Mammary epithelial cell (primary cell): ENCODE data around the gene TSEN54.

Experiments
- EZH2 ChIP-seq: IDR thresholded peaks from 2 replicates; pipeline ENCODE4 v1.6.1; 2012; ENCODE audit warnings: low read length, inconsistent platforms, borderline replicate concordance
- TF ChIP-seq, protein P1 (sequence below), 2 donors: IDR thresholded peaks in 1 of 2; conservative IDR thresholded peaks in 1 of 2; 2 replicates each; pipeline ENCODE4 v1.5.1; 2011 to 2012; ENCODE audit warnings: inconsistent platforms in 2 of 2, low read length in 2 of 2, mild to moderate bottlenecking in 2 of 2, control low read depth in 1 of 2, low read depth in 1 of 2; ENCODE audit not compliant: insufficient read depth in 1 of 2; ENCODE audit errors: extremely low read depth in 1 of 2

DNA sequence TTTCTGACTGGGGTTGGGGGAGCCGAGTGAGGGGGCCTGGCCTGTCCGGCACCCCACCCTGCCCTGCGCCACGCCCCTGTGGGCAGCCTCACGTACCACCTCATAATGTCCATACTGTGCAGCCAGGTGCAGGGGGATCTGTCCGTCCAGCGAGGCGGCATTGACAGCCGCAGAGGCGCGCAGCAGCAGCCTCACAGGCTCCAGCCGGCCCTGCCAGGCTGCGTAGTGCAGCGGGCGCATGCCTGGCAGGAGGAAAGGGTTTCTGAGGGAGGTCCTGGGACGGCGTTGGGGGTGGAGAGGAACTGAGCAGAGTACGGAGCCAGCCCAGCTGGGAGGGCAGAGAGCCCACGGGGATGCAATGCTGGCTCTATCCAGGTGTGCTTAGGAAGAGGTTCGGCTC, 9.4 kb upstream of the TSEN54 start:
- TF ChIP-seq, protein P1, sequence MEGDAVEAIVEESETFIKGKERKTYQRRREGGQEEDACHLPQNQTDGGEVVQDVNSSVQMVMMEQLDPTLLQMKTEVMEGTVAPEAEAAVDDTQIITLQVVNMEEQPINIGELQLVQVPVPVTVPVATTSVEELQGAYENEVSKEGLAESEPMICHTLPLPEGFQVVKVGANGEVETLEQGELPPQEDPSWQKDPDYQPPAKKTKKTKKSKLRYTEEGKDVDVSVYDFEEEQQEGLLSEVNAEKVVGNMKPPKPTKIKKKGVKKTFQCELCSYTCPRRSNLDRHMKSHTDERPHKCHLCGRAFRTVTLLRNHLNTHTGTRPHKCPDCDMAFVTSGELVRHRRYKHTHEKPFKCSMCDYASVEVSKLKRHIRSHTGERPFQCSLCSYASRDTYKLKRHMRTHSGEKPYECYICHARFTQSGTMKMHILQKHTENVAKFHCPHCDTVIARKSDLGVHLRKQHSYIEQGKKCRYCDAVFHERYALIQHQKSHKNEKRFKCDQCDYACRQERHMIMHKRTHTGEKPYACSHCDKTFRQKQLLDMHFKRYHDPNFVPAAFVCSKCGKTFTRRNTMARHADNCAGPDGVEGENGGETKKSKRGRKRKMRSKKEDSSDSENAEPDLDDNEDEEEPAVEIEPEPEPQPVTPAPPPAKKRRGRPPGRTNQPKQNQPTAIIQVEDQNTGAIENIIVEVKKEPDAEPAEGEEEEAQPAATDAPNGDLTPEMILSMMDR (conservative IDR thresholded peaks at IDR 0.05 in 1 of 2, IDR thresholded peaks at IDR 0.05 in 1 of 2; ENCODE audit: extremely low read depth in 1 of 2, insufficient read depth in 1 of 2, low read depth in 1 of 2, low read length in 2 of 2): no peak
- no peak for TF ChIP-seq EZH2
